ENCODE results near the gene RASAL1. TPM values are rescaled to one million over a fixed set of nuclear protein-coding genes. Genes with fewer than 3 reads are reported as not detected.

The RASAL1 gene
- total RNA-seq, 2 donors from 2014 or later, result 1.6 to 9.9 TPM

- DNase-seq (ENCODE audit: low spot score), result no peak
- Histone ChIP-seq H3K27ac (no peak overlapping the region), H3K36me3 (peaks cover 28 to 48% of the 10 kb centered on the region in 2 donors), H3K9me3 (no peaks in the 10 kb centered on the region), H3K4me1 (replicated peaks) (no peaks in the 10 kb centered on the region), H3K4me3 (no peak overlapping the region), H3K27me3 (replicated peaks; ENCODE audit: insufficient read depth) (no peaks in the 10 kb centered on the region)
- intact Hi-C loops (cut with DNase I), result loop anchor here (5.0 kb wide), 1 partner anchor 122 kb away; no protein-coding TSS in a partner anchor
- 96% methylated on average over 13 of the region's 13 CpGs for WGBS
- TF ChIP-seq POLR2AphosphoS5 (IDR thresholded peaks at IDR 0.05), result no peak
- TF ChIP-seq POLR2A (IDR thresholded peaks at IDR 0.05), result no peak
- no peak for TF ChIP-seq CTCF (IDR thresholded peaks at IDR 0.05)
These were observed 34.1 kb upstream of the RASAL1 start for GRCh38 chr12:113169697-113170096.

GRCh38 chr12:113167868-113168267 lies 32.3 kb upstream of the RASAL1 start:
- Histone ChIP-seq H3K9me3 (no peaks in the 10 kb centered on the region), H3K4me1 (replicated peaks) (no peaks in the 10 kb centered on the region), H3K27me3 (replicated peaks; ENCODE audit: insufficient read depth) (no peaks in the 10 kb centered on the region), H3K4me3 (no peak overlapping the region), H3K36me3 (peaks cover 28 to 59% of the 10 kb centered on the region in 2 donors), H3K27ac (no peak overlapping the region)
- intact Hi-C loops (cut with DNase I), result no loop called here
- no peak for DNase-seq (ENCODE audit: low spot score)
- no peak for TF ChIP-seq CTCF (IDR thresholded peaks at IDR 0.05)
- TF ChIP-seq POLR2AphosphoS5 (IDR thresholded peaks at IDR 0.05), result no peak
- TF ChIP-seq POLR2A (IDR thresholded peaks at IDR 0.05), result no peak
- WGBS, result 94% methylated on average over 10 of the region's 10 CpGs

GRCh38 chr12:113165521-113166450 lies 30.2 kb upstream of the RASAL1 start:
- Histone ChIP-seq H3K27ac (no peak overlapping the region), H3K4me3 (no peak overlapping the region), H3K4me1 (replicated peaks) (no peaks in the 10 kb centered on the region), H3K9me3 (no peaks in the 10 kb centered on the region), H3K27me3 (replicated peaks; ENCODE audit: insufficient read depth) (no peaks in the 10 kb centered on the region), H3K36me3 (peaks cover 22 to 64% of the 10 kb centered on the region in 2 donors)
- TF ChIP-seq POLR2A (IDR thresholded peaks at IDR 0.05), result no peak
- no peak for TF ChIP-seq CTCF (IDR thresholded peaks at IDR 0.05)
- no peak for TF ChIP-seq POLR2AphosphoS5 (IDR thresholded peaks at IDR 0.05)
- WGBS, result 94% methylated on average over 32 of the region's 32 CpGs
- intact Hi-C loops (cut with DNase I), result no loop called here
- no peak for DNase-seq (ENCODE audit: low spot score)

- Histone ChIP-seq H3K4me3 (no peak overlapping the region), H3K27me3 (replicated peaks; ENCODE audit: insufficient read depth) (no peaks in the 10 kb centered on the region), H3K27ac (no peak overlapping the region), H3K9me3 (no peaks in the 10 kb centered on the region), H3K36me3 (peaks cover 23 to 60% of the 10 kb centered on the region in 2 donors), H3K4me1 (replicated peaks) (no peaks in the 10 kb centered on the region)
- intact Hi-C loops (cut with DNase I), result no loop called here
- no peak for TF ChIP-seq CTCF (IDR thresholded peaks at IDR 0.05)
- no peak for TF ChIP-seq POLR2A (IDR thresholded peaks at IDR 0.05)
- TF ChIP-seq POLR2AphosphoS5 (IDR thresholded peaks at IDR 0.05), result no peak
- DNase-seq (ENCODE audit: low spot score), result no peak
- 90% methylated on average over 13 of the region's 13 CpGs for WGBS
These were observed 28.5 kb upstream of the RASAL1 start for GRCh38 chr12:113164014-113164413.

GRCh38 chr12:113163030-113163360 lies 27.4 kb upstream of the RASAL1 start:
- TF ChIP-seq POLR2AphosphoS5 (IDR thresholded peaks at IDR 0.05), result no peak
- no peak for TF ChIP-seq POLR2A (IDR thresholded peaks at IDR 0.05)
- no peak for TF ChIP-seq CTCF (IDR thresholded peaks at IDR 0.05)
- peaks cover 18 to 62% of the 10 kb centered on the region in 2 donors for H3K36me3 ChIP-seq
- H3K27me3 ChIP-seq (replicated peaks; ENCODE audit: insufficient read depth), result no peaks in the 10 kb centered on the region
- WGBS, result 93% methylated on average over 11 of the region's 12 CpGs
- DNase-seq (ENCODE audit: low spot score), result no peak
- intact Hi-C loops (cut with DNase I), result no loop called here
- no peaks in the 10 kb centered on the region for H3K4me1 ChIP-seq (replicated peaks)
- no peaks in the 10 kb centered on the region for H3K9me3 ChIP-seq
- H3K4me3 ChIP-seq, result no peak overlapping the region
- no peak overlapping the region for H3K27ac ChIP-seq
